Heart left ventricle (tissue), 16 donors: Measurements from ENCODE around the gene FSTL5. TPM values are rescaled to one million over a fixed set of nuclear protein-coding genes. Genes with fewer than 3 reads are reported as not detected.

ENCODE experiments used
- ATAC-seq, 4 donors: fragments of 200-7000 bp; cut with Tn5 transposase; one replicate each; pipeline ENCODE4 v1.9.1; 2020 to 2022; ENCODE audit warnings: moderate library complexity in 4 of 4, mild to moderate bottlenecking in 3 of 4, moderate number of reproducible peaks in 1 of 4
- DNase-seq, 5 donors: peaks; one replicate each; pipeline ENCODE4 v3.0.0-alpha.2; 2020
- H3K27ac ChIP-seq, 12 donors: fragments of 200-600 bp; sonication (generic) in 4 of 12; one replicate each; pipeline versions ENCODE4 v1.5.0 to v1.8.0; 2016 to 2022; ENCODE audit warnings: mild to moderate bottlenecking in 2 of 12
- H3K27me3 ChIP-seq, 9 donors: fragments of 200-600 bp; sonication (generic) in 2 of 9; one replicate each; pipeline versions ENCODE4 v1.5.1 to v1.8.0; 2016 to 2022; ENCODE audit warnings: mild to moderate bottlenecking in 3 of 9
- H3K36me3 ChIP-seq, 9 donors: fragments of 200-600 bp; sonication (generic) in 2 of 9; one replicate each; pipeline versions ENCODE4 v1.5.0 to v1.8.0; 2018 to 2022; ENCODE audit warnings: mild to moderate bottlenecking in 2 of 9
- H3K4me1 ChIP-seq, 12 donors: fragments of 200-600 bp; sonication (generic) in 4 of 12; one replicate each; pipeline versions ENCODE4 v1.5.0 to v1.8.0; 2016 to 2022; ENCODE audit warnings: mild to moderate bottlenecking in 3 of 12
- H3K4me3 ChIP-seq, 12 donors: fragments of 200-600 bp; sonication (generic) in 4 of 12; one replicate each; pipeline versions ENCODE4 v1.5.0 to v1.8.0; 2017 to 2022; ENCODE audit warnings: mild to moderate bottlenecking in 9 of 12, moderate library complexity in 4 of 12
- H3K9me3 ChIP-seq, 12 donors: fragments of 200-600 bp; sonication (generic) in 4 of 12; one replicate each; pipeline versions ENCODE4 v1.5.0 to v1.8.0; 2016 to 2022; ENCODE audit warnings: mild to moderate bottlenecking in 1 of 12
- POLR2A ChIP-seq, 2 donors: fragments of 450-650 bp; IDR thresholded peaks; one replicate each; pipeline ENCODE4 v1.6.1; 2017; ENCODE audit warnings: antibody characterized with exemption in 2 of 2, mild to moderate bottlenecking in 2 of 2, moderate library complexity in 2 of 2
- WGBS, 4 donors: extraction: QIAGEN DNeasy Blood & Tissue Kit in 2 of 4; methylation state at CpG; one replicate each; pipeline versions ENCODE4 v1.1.5 to v1.1.7; 2013 to 2018; 5-methylcytosine and 5-hydroxymethylcytosine counted together
- intact Hi-C, 10 donors: fragments of 100-400 bp; cut with DNase I; formaldehyde crosslinking; loops; one replicate each; pipeline versions ENCODE4 v1.11.1 to v1.14.2; 2022
- polyA plus RNA-seq, 2 donors: library from polyadenylated mRNA; stranded (reverse); fragments of 200-250 nt; gene quantifications; one replicate each; pipeline ENCODE4 v1.2.3, GENCODE V29; 2013
- total RNA-seq, 9 donors: library from RNA; depleted of rRNA in 2 of 9; stranded (reverse); fragments of >200 nt in 2 of 9; fragmentation: NEBNext Ultra II Directional in 3 of 9; extraction: Animal tissue kit (Norgen Biotek cat#: 25700) in 3 of 9; gene quantifications; one replicate each; pipeline versions ENCODE4 v1.1.0 to v1.2.4, GENCODE V29; 2016 to 2023
- TF ChIP-seq, protein P1 (sequence below), 12 donors: fragments of 200-600 bp; sonication (generic) in 4 of 12; IDR thresholded peaks; one replicate each; pipeline versions ENCODE4 v1.5.0 to v1.8.0; 2018 to 2022; ENCODE audit warnings: antibody characterized with exemption in 12 of 12, mild to moderate bottlenecking in 5 of 12
- donor health status: ischemic (EF 13 %, LVEDD 7.1; RV severe dilation, severe dysfunction).
- donor health status: healthy with polysubstance abuse.
- donor health status: DM: no; HTN: yes; CAD: no.
- donor health status: DM: no; HTN: no; CAD: no.
- donor health status: ischemic (EF 25% LVEDD 6.9; RV normal size, moderate dysfunction).
- donor health status: ischemic (EF 25% LVEDD 5.7; RV mildly dilated, moderate dysfunction).
- donor health status: healthy.
- donor health status: DM: yes; HTN: yes; CAD: no.
- donor health status: ischemic (EF 35%, LVEDD 5.7; RV mildly dilated, moderate dysfunction).
- donor health status: nonischemic (EF 11% LVEDD 7.7; RV severe dilation, severe dysfunction).
- donor health status: DM: yes; HTN: yes; CAD: no.
- donor health status: PGD.
- donor health status: ischemic (EF 29% LVEDD 5.4; RV normal size, mild dysfunction).
- donor health status: nonischemic (EF 23%, LVEDD 6.1; RV moderate dilation, normal function).

FSTL5 gene
- total and polyA plus RNA-seq, 11 donors = not detected

GRCh38 chr4:161653697-161654096, 510.1 kb downstream of the FSTL5 start:
- Histone ChIP-seq H3K4me3 (no peak overlapping the region), H3K36me3 (no peaks in the 10 kb centered on the region), H3K27ac (no peak overlapping the region), H3K27me3 (no peaks in the 10 kb centered on the region), H3K4me1 (peaks cover 0 to 6% (median 0%) of the 10 kb centered on the region in 12 donors), H3K9me3 (peaks cover 0 to 9% (median 0%) of the 10 kb centered on the region in 12 donors)
- no peak for TF ChIP-seq POLR2A (IDR thresholded peaks at IDR 0.05)
- TF ChIP-seq, protein P1, sequence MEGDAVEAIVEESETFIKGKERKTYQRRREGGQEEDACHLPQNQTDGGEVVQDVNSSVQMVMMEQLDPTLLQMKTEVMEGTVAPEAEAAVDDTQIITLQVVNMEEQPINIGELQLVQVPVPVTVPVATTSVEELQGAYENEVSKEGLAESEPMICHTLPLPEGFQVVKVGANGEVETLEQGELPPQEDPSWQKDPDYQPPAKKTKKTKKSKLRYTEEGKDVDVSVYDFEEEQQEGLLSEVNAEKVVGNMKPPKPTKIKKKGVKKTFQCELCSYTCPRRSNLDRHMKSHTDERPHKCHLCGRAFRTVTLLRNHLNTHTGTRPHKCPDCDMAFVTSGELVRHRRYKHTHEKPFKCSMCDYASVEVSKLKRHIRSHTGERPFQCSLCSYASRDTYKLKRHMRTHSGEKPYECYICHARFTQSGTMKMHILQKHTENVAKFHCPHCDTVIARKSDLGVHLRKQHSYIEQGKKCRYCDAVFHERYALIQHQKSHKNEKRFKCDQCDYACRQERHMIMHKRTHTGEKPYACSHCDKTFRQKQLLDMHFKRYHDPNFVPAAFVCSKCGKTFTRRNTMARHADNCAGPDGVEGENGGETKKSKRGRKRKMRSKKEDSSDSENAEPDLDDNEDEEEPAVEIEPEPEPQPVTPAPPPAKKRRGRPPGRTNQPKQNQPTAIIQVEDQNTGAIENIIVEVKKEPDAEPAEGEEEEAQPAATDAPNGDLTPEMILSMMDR (IDR thresholded peaks at IDR 0.05) = no peak
- DNase-seq = no peak
- no peak for ATAC-seq
- intact Hi-C loops = no loop called here
- 93 to 97% (median 96%) methylated on average over 1 of the region's 1 CpG for WGBS, 4 donors

- H3K4me1 ChIP-seq = peaks cover 0 to 6% (median 0%) of the 10 kb centered on the region in 12 donors
- intact Hi-C loops = no loop called here
- DNase-seq (no peak), ATAC-seq (no peak)
- peak overlapping the region in 1 of 12 donors; percentile 42 for H3K27ac ChIP-seq
- 50 to 74% (median 64%) methylated on average over 2 of the region's 2 CpGs for WGBS, 4 donors
- H3K36me3 ChIP-seq = no peaks in the 10 kb centered on the region
- H3K9me3 ChIP-seq = peaks cover 0 to 17% (median 3%) of the 10 kb centered on the region in 12 donors
- no peak for TF ChIP-seq POLR2A (IDR thresholded peaks at IDR 0.05)
- TF ChIP-seq, protein P1 (IDR thresholded peaks at IDR 0.05) = no peak
- H3K27me3 ChIP-seq = no peaks in the 10 kb centered on the region
- no peak overlapping the region for H3K4me3 ChIP-seq
Measured at GRCh38 chr4:161651586-161651985, 512.2 kb downstream of the FSTL5 start.

GRCh38 chr4:161650812-161651211, 513.0 kb downstream of the FSTL5 start:
- H3K27ac ChIP-seq = peak overlapping the region in 1 of 12 donors; percentile 42
- no peaks in the 10 kb centered on the region for H3K27me3 ChIP-seq
- peaks cover 0 to 6% (median 0%) of the 10 kb centered on the region in 12 donors for H3K4me1 ChIP-seq
- 68 to 78% (median 70%) methylated on average over 5 of the region's 5 CpGs for WGBS, 4 donors
- ATAC-seq = peak in 2 of 4 donors; percentile 20 to 24
- H3K9me3 ChIP-seq = peaks cover 0 to 18% (median 3%) of the 10 kb centered on the region in 12 donors
- TF ChIP-seq, protein P1 (IDR thresholded peaks at IDR 0.05) = no peak
- TF ChIP-seq POLR2A (IDR thresholded peaks at IDR 0.05) = no peak
- H3K4me3 ChIP-seq = no peak overlapping the region
- no peak for DNase-seq
- H3K36me3 ChIP-seq = no peaks in the 10 kb centered on the region
- intact Hi-C loops = no loop called here

DNA sequence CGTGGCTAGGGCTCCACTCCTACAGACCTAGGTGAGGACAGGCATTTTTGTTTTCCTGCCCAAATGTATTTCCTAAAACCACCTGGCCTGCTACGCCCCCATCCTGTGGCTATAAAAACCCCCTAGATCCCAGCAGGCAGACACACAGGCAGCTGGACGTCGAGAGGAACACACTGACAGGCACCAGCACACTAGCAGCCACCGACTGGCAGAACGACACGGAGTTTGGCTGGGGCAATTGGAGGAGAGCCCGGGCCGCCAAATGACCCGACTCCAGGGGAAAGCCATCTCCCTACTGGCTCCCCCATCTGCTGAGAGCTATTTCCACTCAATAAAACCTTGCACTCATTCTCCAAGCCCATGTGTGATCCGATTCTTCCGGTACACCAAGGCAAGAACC, 516.0 kb downstream of the FSTL5 start:
- H3K27me3 ChIP-seq = no peaks in the 10 kb centered on the region
- TF ChIP-seq, protein P1 (IDR thresholded peaks at IDR 0.05) = no peak
- no peak for TF ChIP-seq POLR2A (IDR thresholded peaks at IDR 0.05)
- no peak overlapping the region for H3K27ac ChIP-seq
- no peak for ATAC-seq
- intact Hi-C loops = loop anchor here in 2 of 10 donors (10.0 kb wide), 1 partner anchor 393 kb away; no protein-coding TSS in a partner anchor
- H3K4me1 ChIP-seq = peaks cover 0 to 6% (median 0%) of the 10 kb centered on the region in 12 donors
- H3K4me3 ChIP-seq = no peak overlapping the region
- no peaks in the 10 kb centered on the region for H3K36me3 ChIP-seq
- peaks cover 0 to 18% (median 3%) of the 10 kb centered on the region in 12 donors for H3K9me3 ChIP-seq
- no peak for DNase-seq
- 79 to 94% (median 85%) methylated on average over 12 of the region's 12 CpGs for WGBS, 4 donors
